AG04450 (cell line): ENCODE measurements around the gene PDE6G. TPM values are rescaled to one million over a fixed set of nuclear protein-coding genes. Genes with fewer than 3 reads are reported as not detected.

Experiments used
- CTCF ChIA-PET: fragments of 300-600, 350-600 bp; formaldehyde crosslinking; extraction: SDS; loops from one replicate; lab custom pipeline; 2022; ENCODE audit warnings: antibody characterized with exemption, inconsistent platforms; lab: Charles Lee
- POLR2A ChIA-PET: fragments of 350-600 bp; formaldehyde crosslinking; extraction: SDS; loops from one replicate; lab custom pipeline; 2021; ENCODE audit warnings: antibody characterized with exemption, inconsistent platforms; lab: Yijun Ruan, JAX
- DNase-seq: peaks from one replicate; pipeline ENCODE4 v3.0.0-alpha.2; 2011; ENCODE audit warnings: low read depth, low spot score
- H3K27ac ChIP-seq: one replicate; pipeline ENCODE4 v1.5.1; 2012; ENCODE audit warnings: low read depth, low read length, control low read depth
- H3K27me3 ChIP-seq: one replicate; pipeline ENCODE4 v1.6.0; 2012; ENCODE audit warnings: low read length; ENCODE audit not compliant: control insufficient read depth, insufficient read depth
- H3K4me3 ChIP-seq: 2 replicates; pipeline ENCODE4 v1.5.1; 2011; ENCODE audit warnings: mild to moderate bottlenecking, low read depth, low read length, control low read depth
- H3K9me3 ChIP-seq: 2 replicates; pipeline ENCODE4 v1.5.1; 2012; ENCODE audit warnings: low read length; ENCODE audit not compliant: control insufficient read depth, insufficient read depth
- CTCF ChIP-seq: IDR thresholded peaks from 2 replicates; pipeline ENCODE4 v1.5.1; 2011; ENCODE audit warnings: low read depth, low read length, control low read depth, inconsistent platforms
- polyA plus RNA-seq: library from polyadenylated mRNA; depleted of rRNA; stranded (reverse); fragments of >200 nt; gene quantifications from 2 replicates; pipeline ENCODE4 v1.2.3, GENCODE V29; 2011

The PDE6G gene
- polyA plus RNA-seq, 1 experiment = 0.51 TPM

DNA sequence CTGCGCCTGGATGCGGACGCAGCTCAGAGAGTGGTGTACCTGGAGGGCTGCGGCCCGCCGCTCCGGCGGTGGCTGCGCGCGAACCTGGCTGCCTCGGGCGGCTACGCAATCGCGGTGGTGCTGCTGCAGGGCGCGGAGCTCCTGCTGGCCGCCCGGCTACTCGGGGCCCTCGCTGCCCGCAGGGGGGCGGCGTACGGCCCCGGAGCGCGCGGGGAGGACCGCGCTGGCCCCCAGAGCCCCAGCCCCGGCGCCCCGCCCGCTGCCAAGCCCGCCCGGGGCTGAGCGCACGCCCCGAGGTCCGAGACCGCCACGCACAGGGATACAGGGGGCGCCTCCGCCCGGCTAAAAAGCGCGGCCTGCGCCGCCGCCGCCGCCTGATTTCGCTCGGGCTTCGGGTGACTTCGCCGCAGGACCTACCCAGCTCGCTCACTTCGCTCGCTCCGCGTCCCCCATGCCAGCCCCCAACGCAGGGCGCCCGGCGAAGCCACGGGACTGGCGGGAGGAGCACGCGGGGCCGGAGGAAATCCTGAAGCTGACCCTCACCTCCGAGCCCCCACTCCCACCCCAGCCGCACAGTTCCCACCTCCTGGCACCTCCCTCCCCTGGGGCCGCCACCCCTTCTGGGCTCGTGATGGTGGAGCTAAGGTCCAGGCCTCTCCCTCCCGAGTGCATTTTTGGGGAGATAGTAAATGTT, 8.2 kb downstream of the PDE6G start:
- Histone ChIP-seq H3K9me3 (peaks cover 12% of the 10 kb centered on the region), H3K27ac (no peak overlapping the region), H3K27me3 (peaks cover 10% of the 10 kb centered on the region), H3K4me3 (no peak overlapping the region)
- TF ChIP-seq CTCF = no peak
- POLR2A ChIA-PET = interaction anchor here (0.6 kb wide), 1 partner anchor 19 kb away, joined by 3 read pairs; the partner anchor contains the start of genes CCDC137 and OXLD1
- CTCF ChIA-PET = no interaction called here
- DNase-seq = no peak

DNA sequence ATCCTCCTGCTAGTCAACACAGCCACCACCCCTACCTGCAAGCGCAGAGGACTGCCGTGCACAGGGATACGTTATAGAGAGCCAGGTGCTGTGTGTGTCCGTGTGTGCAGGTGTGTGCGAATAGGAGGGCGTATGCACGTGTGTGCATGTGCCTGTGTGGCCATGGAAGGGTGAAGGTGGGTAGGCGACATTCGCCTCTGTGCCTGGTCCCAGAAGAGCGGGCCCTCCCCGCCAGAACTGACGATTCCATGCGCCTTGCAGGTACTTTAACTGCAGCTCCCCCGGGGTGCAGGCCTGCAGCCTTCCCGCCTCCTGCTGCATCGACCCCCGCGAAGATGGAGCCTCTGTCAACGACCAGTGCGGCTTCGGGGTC, 8.7 kb downstream of the PDE6G start:
- H3K4me3 ChIP-seq = no peak overlapping the region
- TF ChIP-seq CTCF = no peak
- peaks cover 12% of the 10 kb centered on the region for H3K9me3 ChIP-seq
- H3K27me3 ChIP-seq = peaks cover 10% of the 10 kb centered on the region
- no peak overlapping the region for H3K27ac ChIP-seq
- ChIA-PET CTCF (no interaction called here), POLR2A (no interaction called here)
- no peak for DNase-seq

DNA sequence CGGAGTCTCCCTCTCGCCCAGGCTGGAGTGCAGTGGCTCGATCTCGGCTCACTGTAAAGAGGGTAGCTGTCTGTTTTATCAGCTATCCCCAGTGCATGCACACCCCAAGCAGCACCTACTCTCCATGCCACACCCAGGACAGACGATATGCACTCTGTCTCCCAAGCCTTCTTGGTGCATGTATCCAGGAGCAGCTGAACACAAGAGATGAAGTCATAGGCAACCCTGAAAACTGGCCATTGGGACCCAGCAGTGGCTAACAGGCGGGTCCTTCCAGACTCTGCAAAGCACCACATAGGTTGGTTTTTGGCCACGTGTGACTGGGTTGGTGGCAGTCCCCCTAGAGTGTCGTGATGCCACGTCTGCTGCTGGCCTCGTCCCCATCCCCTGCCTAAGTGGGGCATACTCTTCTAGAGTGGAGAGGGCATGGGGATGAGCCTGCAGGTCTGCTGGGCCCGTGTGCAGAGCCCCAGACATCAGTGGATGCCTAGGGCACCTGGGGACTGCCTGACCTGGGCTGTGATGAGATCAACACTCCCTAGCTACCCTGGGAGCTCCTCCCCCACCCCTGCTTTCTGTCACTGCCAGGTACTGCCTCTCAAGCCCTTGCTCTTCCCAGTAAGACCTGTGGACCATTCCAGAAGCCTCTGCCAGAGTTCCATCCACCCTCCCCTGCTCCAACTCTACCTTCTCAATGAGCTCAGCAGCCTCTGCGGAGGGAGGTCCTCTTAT, 9.3 kb downstream of the PDE6G start:
- no peak overlapping the region for H3K4me3 ChIP-seq
- H3K27ac ChIP-seq = no peak overlapping the region
- ChIA-PET POLR2A (no interaction called here), CTCF (no interaction called here)
- no peak for TF ChIP-seq CTCF
- peaks cover 12% of the 10 kb centered on the region for H3K9me3 ChIP-seq
- no peak for DNase-seq
- H3K27me3 ChIP-seq = peaks cover 10% of the 10 kb centered on the region

GRCh38 chr17:81644976-81645952, 11.1 kb downstream of the PDE6G start:
- Histone ChIP-seq H3K27me3 (peaks cover 10% of the 10 kb centered on the region), H3K27ac (no peak overlapping the region), H3K4me3 (no peak overlapping the region), H3K9me3 (peaks cover 12% of the 10 kb centered on the region)
- ChIA-PET CTCF (no interaction called here), POLR2A (no interaction called here)
- DNase-seq = no peak
- TF ChIP-seq CTCF = no peak
